Measurements from ENCODE around the gene CAMTA1. TPM values are rescaled to one million over a fixed set of nuclear protein-coding genes. Genes with fewer than 3 reads are reported as not detected.

The CAMTA1 gene
- total and polyA plus RNA-seq, 9 of the 15 experiments (the other 6 are each of a cell fraction or from before 2014, with no cell fraction given): 43.9 to 161 (median 65.9) TPM

GRCh38 chr1:7769673-7770412, 984.6 kb downstream of the CAMTA1 start (continued):
- TF ChIP-seq CLOCK (CRISPR knock-in tag; IDR thresholded peaks at IDR 0.05; ENCODE audit: borderline replicate concordance) (no peak), PCBP1 (IDR thresholded peaks at IDR 0.05; ENCODE audit: low read depth, low read length, poor library complexity, severe bottlenecking) (no peak), ZNF133 (CRISPR knock-in tag; IDR thresholded peaks at IDR 0.05) (no peak), ZNF584 (CRISPR knock-in tag; IDR thresholded peaks at IDR 0.05; ENCODE audit: low read depth) (no peak), ZKSCAN1 (IDR thresholded peaks at IDR 0.05; ENCODE audit: low read depth, low read length) (no peak), CTCFL (IDR thresholded peaks at IDR 0.05; ENCODE audit: borderline replicate concordance, insufficient read depth, low read depth, low read length, poor library complexity, severe bottlenecking) (no peak), NFIC (IDR thresholded peaks at IDR 0.05) (no peak), THRAP3 (IDR thresholded peaks at IDR 0.05; ENCODE audit: borderline replicate concordance) (no peak), SLC30A9 (CRISPR knock-in tag; IDR thresholded peaks at IDR 0.05) (no peak), STAT5B (CRISPR knock-in tag; IDR thresholded peaks at IDR 0.05) (no peak), ILF3 (IDR thresholded peaks at IDR 0.05; ENCODE audit: borderline replicate concordance) (no peak), KDM4B (IDR thresholded peaks at IDR 0.05; ENCODE audit: borderline replicate concordance in 2 of 2, low read depth in 1 of 2) (no peak), ZNF224 (CRISPR knock-in tag; IDR thresholded peaks at IDR 0.05) (no peak), ZNF253 (CRISPR knock-in tag; conservative IDR thresholded peaks at IDR 0.05) (no peak), ZNF41 (CRISPR knock-in tag; conservative IDR thresholded peaks at IDR 0.05) (no peak), TBL1XR1 (IDR thresholded peaks at IDR 0.05; ENCODE audit: low read length in 2 of 2) (peak in 1 of 2 experiments; percentile 48; a peak in 1 of 4 replicates), NR2F6 (CRISPR knock-in tag; IDR thresholded peaks at IDR 0.05) (no peak), SIRT6 (IDR thresholded peaks at IDR 0.05; ENCODE audit: low read depth, low read length) (no peak), COPS2 (conservative IDR thresholded peaks at IDR 0.05) (no peak), TCF15 (CRISPR knock-in tag; IDR thresholded peaks at IDR 0.05) (no peak), VEZF1 (CRISPR knock-in tag; IDR thresholded peaks at IDR 0.05) (no peak), HIVEP1 (CRISPR knock-in tag; IDR thresholded peaks at IDR 0.05) (no peak), CBFA2T3 (IDR thresholded peaks at IDR 0.05) (peak; percentile 58)
